Activated CD4-positive, alpha-beta T cell treated with anti-CD3 and anti-CD28 coated beads, Interleukin-2, amount 10 ng/mL, durations not matched to agents 24 days and 14 days (primary cell): ENCODE data around the gene TF. TPM values are rescaled to one million over a fixed set of nuclear protein-coding genes. Genes with fewer than 3 reads are reported as not detected.

Experiments used
- DNase-seq: peaks from one replicate; pipeline ENCODE4 v3.0.0; 2022
- H3K27ac Mint-ChIP-seq: one replicate; pipeline ENCODE4 v1.8.0; 2022; ENCODE audit warnings: mild to moderate bottlenecking, mixed read lengths
- H3K27me3 Mint-ChIP-seq: one replicate; pipeline ENCODE4 v1.8.0; 2022; ENCODE audit warnings: mixed read lengths
- H3K36me3 Mint-ChIP-seq: one replicate; pipeline ENCODE4 v1.8.0; 2022; ENCODE audit warnings: low read depth, mild to moderate bottlenecking, mixed read lengths
- H3K4me1 Mint-ChIP-seq: one replicate; pipeline ENCODE4 v1.8.0; 2021; ENCODE audit warnings: mixed read lengths
- H3K4me3 Mint-ChIP-seq: one replicate; pipeline ENCODE4 v1.8.0; 2022; ENCODE audit warnings: mild to moderate bottlenecking, moderate library complexity, mixed read lengths
- H3K9me3 Mint-ChIP-seq: one replicate; pipeline ENCODE4 v1.8.0; 2021; ENCODE audit warnings: mixed read lengths
- intact Hi-C: fragments of 100-400 bp; cut with micrococcal nuclease; formaldehyde crosslinking; loops from one replicate; pipeline ENCODE4 v1.15.1; 2023
- total RNA-seq: library from RNA; stranded (reverse); gene quantifications from 2 replicates; pipeline ENCODE4 v1.2.3, GENCODE V29; 2022

TF gene
- total RNA-seq, 1 donor from 2014 or later, result 0.26 TPM

DNA sequence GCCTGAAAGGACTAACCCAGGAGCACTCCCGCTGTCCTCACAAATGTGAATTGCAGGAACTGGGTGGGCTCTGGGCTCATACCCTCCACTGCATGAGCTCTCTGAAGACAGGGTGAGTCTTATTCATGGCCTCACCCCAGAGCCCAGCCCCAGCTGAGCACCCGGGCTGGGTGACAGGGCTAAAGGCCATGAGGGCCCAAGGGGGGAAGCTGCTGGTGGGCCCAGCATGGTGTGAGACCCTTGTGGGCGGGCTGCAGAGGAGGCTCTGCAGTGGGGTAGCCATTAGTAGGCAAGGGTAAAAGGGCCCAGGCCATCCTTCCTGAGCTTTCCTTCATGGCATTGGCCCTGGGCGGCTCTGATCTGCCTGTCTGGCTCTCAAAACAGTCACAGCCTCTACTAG lies 89.8 kb downstream of the TF start:
- H3K9me3 Mint-ChIP-seq, result no peaks in the 10 kb centered on the region
- no peak overlapping the region for H3K27ac Mint-ChIP-seq
- H3K36me3 Mint-ChIP-seq, result no peaks in the 10 kb centered on the region
- DNase-seq, result no peak
- H3K4me3 Mint-ChIP-seq, result no peak overlapping the region
- no peaks in the 10 kb centered on the region for H3K27me3 Mint-ChIP-seq
- H3K4me1 Mint-ChIP-seq, result no peaks in the 10 kb centered on the region
- intact Hi-C loops, result no loop called here

DNA sequence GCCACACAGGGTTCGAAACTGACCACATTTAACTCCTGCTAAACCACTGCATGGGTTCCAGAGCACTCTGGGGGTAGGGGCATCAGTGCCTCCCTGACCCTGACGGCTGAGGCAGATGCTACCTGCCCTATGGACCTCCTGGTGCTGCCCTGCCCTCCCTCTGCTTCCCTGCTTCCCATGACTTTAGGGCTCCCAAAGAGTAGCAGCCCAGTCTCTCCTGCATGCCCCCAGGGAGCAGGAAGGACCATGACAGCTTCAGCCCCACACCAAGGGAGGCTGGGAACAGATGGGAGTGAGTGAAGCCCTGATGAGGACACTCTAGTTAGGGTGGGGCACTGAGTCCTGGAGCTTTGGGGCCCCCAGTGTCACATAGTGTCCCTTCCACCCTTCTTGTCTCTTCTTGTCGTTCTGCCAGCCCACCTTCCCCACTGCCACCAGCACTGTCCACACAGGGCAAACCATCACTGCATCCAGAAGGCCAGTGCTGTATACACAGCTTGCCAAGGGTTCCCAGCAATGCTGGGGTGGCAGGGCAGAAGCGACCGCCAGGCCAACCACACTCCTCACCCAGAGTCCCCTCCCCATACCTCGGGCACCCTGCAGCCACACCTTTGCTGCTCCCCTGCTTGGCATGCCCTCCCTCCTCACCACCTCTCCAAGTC lies 90.4 kb downstream of the TF start:
- Mint-ChIP-seq H3K27ac (no peak overlapping the region), H3K36me3 (no peaks in the 10 kb centered on the region)

DNA sequence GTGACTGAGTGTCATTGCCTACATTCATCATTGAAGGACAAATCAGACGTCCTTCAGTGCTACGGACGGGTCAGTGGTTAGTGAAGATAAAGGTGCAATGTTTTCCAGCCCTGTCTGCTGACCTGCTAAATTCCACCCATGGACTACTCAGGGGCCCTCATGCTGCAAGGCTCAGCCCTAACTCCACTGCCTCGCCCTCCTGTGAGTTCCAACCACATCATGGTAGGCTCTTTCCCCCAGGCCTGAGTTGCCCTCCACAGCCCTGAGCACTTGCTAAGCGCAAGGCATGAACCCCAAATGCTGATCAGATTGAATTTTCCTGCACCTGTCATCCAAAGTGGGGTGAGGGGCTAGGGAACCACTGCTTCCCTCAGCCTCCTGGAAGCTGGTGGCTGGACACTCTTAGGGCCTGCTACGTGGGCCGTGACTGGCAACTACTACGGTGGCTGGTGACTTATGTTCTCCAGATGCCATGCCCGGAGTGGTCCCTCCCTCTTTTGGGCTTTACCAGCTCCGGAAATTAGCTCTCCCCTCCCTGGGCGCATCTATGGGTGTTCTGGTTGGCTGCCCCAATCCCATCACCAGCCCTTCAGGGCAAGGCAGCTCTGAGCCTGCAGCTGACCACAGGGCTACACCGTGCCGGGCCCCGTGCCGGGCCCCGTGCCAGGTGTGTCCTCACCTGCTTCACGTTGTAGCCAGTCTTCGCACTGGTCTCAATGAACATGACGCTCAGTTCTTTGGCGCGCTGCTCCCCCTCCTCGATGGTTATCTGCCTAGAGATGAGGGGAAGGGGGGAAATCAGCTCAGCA lies 91.5 kb downstream of the TF start:
- no peak for DNase-seq
- H3K4me1 Mint-ChIP-seq, result no peaks in the 10 kb centered on the region
- no peak overlapping the region for H3K27ac Mint-ChIP-seq
- intact Hi-C loops, result no loop called here
- no peaks in the 10 kb centered on the region for H3K36me3 Mint-ChIP-seq
- H3K4me3 Mint-ChIP-seq, result no peak overlapping the region
- no peaks in the 10 kb centered on the region for H3K9me3 Mint-ChIP-seq
- H3K27me3 Mint-ChIP-seq, result no peaks in the 10 kb centered on the region

More for the DNA sequence above, 90.4 kb downstream of the TF start:
- no peaks in the 10 kb centered on the region for H3K9me3 Mint-ChIP-seq
- H3K27me3 Mint-ChIP-seq, result no peaks in the 10 kb centered on the region
- no peaks in the 10 kb centered on the region for H3K4me1 Mint-ChIP-seq
- H3K4me3 Mint-ChIP-seq, result no peak overlapping the region
- intact Hi-C loops, result no loop called here
- DNase-seq, result no peak

DNA sequence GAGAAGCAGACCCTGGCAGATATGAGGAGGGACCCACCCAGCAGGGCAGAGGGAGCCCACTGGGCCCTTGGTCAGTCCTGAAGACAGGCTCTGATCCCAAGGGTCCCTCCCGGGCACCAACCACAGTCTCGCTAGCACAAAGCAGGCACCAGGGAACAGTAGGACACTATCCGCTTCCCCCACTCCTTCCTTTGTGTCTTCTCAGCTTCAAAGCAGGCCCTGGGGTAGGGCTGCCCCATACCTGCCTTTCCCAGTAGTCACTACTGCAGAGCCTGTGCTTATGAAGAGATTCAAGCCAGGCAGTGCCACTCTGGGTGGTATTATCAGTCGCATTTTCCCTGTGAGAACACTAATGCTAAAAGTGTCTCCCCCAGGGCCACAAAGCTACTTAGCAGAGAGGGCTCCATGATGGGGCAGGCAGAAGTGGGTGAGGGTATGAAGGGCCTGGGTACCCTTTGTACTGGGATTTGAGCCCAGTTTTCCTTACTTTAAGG lies 92.2 kb downstream of the TF start:
- no peaks in the 10 kb centered on the region for H3K9me3 Mint-ChIP-seq
- H3K4me1 Mint-ChIP-seq, result no peaks in the 10 kb centered on the region
- no peaks in the 10 kb centered on the region for H3K27me3 Mint-ChIP-seq
- no peaks in the 10 kb centered on the region for H3K36me3 Mint-ChIP-seq
- intact Hi-C loops, result no loop called here
- no peak for DNase-seq
- no peak overlapping the region for H3K4me3 Mint-ChIP-seq
- H3K27ac Mint-ChIP-seq, result no peak overlapping the region

DNA sequence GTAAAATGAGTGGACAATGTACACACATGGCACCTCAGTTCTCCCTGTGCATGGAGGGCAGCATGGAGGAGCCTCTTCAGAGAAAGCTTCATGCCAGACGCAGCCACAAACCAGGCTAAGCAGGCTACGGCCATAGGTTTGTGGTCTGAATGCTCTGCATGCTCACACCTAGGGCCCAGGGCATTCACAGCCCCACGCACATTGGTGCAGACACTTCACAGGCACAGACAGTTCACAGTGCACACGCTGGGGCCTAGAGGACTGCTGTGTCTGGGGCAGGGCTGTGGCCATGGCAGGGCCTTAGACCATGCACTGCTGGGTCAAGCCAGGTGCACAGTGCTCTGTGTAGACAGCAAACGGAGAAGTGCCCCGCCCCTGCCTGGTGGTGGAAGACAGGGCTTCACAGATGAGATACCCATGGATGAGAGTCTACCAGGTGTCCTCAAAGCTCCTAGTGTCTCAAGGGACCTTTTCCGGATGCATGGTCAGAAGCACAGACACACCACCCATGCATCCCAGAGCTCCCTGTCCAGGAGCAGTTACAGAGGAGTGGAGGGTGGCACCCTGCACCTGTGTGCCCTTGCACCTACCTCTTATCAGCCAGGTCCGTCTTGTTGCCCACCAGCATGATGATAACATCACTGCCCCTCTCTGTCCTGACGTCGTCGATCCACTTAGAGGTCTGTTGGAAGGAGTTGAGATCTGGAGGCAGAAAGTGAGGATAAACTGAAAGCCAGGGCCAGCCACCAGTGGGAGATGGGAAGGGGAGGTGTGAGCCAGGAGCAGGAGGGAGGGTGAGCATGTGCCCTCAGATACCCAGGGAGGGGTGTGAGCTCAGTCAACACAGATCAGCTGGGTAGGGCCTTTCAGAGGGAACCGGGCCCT lies 93.0 kb downstream of the TF start:
- DNase-seq, result no peak
- Mint-ChIP-seq H3K4me3 (no peak overlapping the region), H3K27me3 (peaks cover 3% of the 10 kb centered on the region), H3K27ac (no peak overlapping the region), H3K9me3 (no peaks in the 10 kb centered on the region), H3K4me1 (no peaks in the 10 kb centered on the region), H3K36me3 (no peaks in the 10 kb centered on the region)
- intact Hi-C loops, result no loop called here

DNA sequence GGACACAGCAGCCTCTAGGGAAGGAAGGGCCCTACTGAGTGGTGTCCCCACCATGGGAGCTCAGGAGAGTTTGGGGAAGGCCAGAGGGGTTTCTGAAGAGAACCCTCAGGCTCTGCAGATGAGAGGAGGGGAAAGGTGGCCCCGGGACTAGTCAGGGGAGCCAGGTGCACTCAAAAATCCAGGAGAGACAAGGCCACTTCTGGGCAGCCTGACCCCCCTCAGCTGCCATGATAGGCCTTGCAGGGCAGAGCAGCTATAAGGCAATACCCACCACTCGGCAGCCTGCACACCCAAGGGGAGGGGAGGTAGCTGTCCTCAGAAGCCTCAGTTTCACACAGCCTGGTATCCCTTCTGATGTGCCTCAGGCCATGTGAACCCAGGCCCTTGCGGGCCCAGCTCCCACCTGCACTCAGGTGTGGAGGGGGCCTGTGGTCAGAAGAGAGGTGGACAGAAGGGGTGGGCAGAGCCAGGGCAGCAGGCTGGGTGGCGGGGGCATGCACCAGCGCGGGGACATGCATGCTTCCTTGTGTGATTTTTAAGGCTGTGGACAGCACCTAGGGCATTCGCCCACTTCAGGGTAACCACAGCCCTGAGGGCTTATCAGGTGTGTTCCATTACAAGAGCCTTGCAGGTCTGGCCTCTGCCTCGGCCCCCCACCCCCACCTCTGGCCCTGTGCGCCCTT lies 94.0 kb downstream of the TF start:
- Mint-ChIP-seq H3K36me3 (no peaks in the 10 kb centered on the region), H3K27ac (no peak overlapping the region), H3K4me3 (no peak overlapping the region), H3K4me1 (no peaks in the 10 kb centered on the region), H3K9me3 (no peaks in the 10 kb centered on the region), H3K27me3 (peaks cover 4% of the 10 kb centered on the region)
- intact Hi-C loops, result no loop called here
- DNase-seq, result no peak

DNA sequence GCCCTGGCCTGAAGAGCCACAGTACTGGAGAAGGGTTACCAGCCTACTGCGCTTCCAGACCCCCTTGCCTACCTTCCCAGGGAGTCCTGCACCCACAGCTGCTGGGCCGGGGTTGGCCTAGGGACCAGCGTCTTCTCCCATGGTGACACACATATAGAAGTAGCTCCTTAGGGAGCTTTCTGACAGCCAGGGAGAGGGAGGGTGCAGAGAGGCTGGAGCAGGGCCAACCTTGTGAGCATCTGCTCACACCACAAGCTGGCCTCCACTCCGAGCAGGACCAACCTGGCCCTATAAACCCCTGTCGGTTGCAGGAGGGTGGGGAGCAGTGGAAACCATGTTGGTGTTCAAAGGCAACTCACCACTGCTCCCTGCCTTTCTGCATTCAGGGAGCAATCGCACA lies 94.6 kb downstream of the TF start:
- H3K27me3 Mint-ChIP-seq, result peaks cover 7% of the 10 kb centered on the region
- DNase-seq, result no peak
- H3K27ac Mint-ChIP-seq, result no peak overlapping the region
- H3K4me1 Mint-ChIP-seq, result no peaks in the 10 kb centered on the region
- no peaks in the 10 kb centered on the region for H3K36me3 Mint-ChIP-seq
- no peak overlapping the region for H3K4me3 Mint-ChIP-seq
- H3K9me3 Mint-ChIP-seq, result no peaks in the 10 kb centered on the region
- intact Hi-C loops, result no loop called here

DNA sequence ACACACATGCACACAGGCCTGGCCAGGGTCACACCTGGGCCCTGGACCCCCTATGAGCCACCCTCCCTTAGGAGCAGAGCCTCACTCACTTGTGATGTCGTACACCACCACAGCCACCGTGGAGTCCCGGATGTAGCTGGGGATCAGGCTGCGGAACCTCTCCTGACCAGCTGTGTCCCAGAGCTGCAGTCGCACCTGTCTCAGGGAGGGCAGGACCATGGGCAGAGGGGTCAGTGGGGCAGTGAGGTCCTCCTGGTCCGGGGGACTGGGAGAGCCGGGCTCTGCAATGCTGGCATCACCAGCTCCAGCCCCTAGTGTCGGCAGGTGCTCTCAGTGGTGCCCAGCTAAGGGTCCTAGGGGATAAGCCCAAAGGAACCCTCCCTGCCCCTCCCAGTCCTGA lies 95.0 kb downstream of the TF start:
- DNase-seq, result no peak
- Mint-ChIP-seq H3K36me3 (no peaks in the 10 kb centered on the region), H3K27ac (no peak overlapping the region), H3K4me3 (no peak overlapping the region), H3K4me1 (no peaks in the 10 kb centered on the region), H3K9me3 (no peaks in the 10 kb centered on the region), H3K27me3 (peaks cover 7% of the 10 kb centered on the region)
- intact Hi-C loops, result no loop called here

DNA sequence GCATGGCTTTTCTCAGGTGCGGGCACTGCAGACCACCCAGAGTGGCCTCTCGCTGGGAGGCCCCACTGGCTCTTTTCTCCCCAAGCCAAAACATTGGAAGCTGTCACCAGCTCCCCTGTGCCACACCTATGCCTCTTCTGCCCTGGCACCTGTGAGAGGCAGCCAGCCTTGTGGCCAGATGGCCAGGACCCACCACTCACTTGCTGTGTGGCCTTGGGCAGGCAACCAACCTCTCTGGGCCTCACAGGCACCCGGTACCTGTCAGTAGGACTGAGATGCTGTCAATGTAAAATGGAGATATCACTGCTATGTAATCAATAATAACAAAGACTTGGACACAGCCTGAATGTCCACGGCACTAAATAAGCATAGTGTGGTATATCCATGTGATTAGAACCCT lies 96.0 kb downstream of the TF start:
- peaks cover 9% of the 10 kb centered on the region for H3K27me3 Mint-ChIP-seq
- H3K27ac Mint-ChIP-seq, result no peak overlapping the region
- H3K9me3 Mint-ChIP-seq, result no peaks in the 10 kb centered on the region
- no peak for DNase-seq
- intact Hi-C loops, result no loop called here
- no peak overlapping the region for H3K4me3 Mint-ChIP-seq
- H3K36me3 Mint-ChIP-seq, result no peaks in the 10 kb centered on the region
- H3K4me1 Mint-ChIP-seq, result no peaks in the 10 kb centered on the region

DNA sequence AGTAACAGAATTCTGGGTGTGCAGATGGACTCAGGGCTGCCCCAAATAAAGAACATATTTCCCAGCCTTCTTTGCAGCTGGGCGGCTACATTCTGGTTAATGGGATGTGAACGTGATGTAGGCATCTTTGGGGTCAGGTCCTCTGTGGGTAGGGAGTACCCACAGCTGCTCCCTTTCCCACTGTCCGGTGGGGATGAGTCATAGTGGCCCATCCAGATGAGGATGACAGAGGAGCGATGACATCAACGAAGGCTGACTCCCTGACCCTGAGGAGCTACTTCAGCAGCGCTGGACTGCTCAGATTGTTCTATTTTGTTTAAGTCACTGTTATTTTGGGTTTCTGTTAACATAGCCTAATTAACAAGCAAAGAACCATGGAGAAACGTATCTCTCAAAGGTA lies 97.4 kb downstream of the TF start:
- no peak for DNase-seq
- intact Hi-C loops, result no loop called here
- H3K4me1 Mint-ChIP-seq, result no peaks in the 10 kb centered on the region
- H3K9me3 Mint-ChIP-seq, result no peaks in the 10 kb centered on the region
- H3K27me3 Mint-ChIP-seq, result peaks cover 21% of the 10 kb centered on the region
- no peak overlapping the region for H3K4me3 Mint-ChIP-seq
- no peaks in the 10 kb centered on the region for H3K36me3 Mint-ChIP-seq
- no peak overlapping the region for H3K27ac Mint-ChIP-seq

DNA sequence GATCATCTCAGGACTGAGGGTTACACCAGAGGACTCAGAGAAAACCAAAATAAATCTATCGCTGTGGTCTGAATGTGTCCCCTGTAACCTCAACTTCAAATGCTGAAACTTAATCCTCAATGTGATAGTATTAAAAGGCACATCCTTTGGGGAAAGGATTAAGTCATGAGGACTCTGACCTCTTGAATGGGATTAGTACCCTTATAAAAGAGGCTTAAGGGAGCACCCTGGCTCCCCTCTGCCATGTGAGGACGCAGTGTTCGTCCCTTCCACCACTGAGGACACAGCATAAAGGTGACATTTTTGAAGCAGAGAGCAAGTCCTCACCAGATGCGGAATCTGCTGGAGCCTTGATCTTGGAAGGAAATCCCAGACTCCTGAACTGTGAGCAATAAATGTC lies 98.9 kb downstream of the TF start:
- no peaks in the 10 kb centered on the region for H3K36me3 Mint-ChIP-seq
- intact Hi-C loops, result no loop called here
- no peak for DNase-seq
- H3K4me3 Mint-ChIP-seq, result no peak overlapping the region
- H3K9me3 Mint-ChIP-seq, result no peaks in the 10 kb centered on the region
- peaks cover 26% of the 10 kb centered on the region for H3K27me3 Mint-ChIP-seq
- no peaks in the 10 kb centered on the region for H3K4me1 Mint-ChIP-seq
- no peak overlapping the region for H3K27ac Mint-ChIP-seq
